SK-N-SH (cell line): ENCODE measurements around the gene TMEM145.

ENCODE experiments used
- POLR2AphosphoS5 ChIP-seq: IDR thresholded peaks from 2 replicates; pipeline ENCODE4 v1.6.1; 2012; ENCODE audit warnings: low read depth, low read length
- REST ChIP-seq: IDR thresholded peaks from 2 replicates; pipeline ENCODE4 v1.6.1; 2012; ENCODE audit warnings: mild to moderate bottlenecking, low read depth, low read length, moderate library complexity
- RFX5 ChIP-seq: IDR thresholded peaks from 2 replicates; pipeline ENCODE4 v1.6.1; 2012; ENCODE audit warnings: mild to moderate bottlenecking, improper control_type of control experiment, low read length
- RXRA ChIP-seq: IDR thresholded peaks from 2 replicates; pipeline ENCODE4 v1.4.0; 2012; ENCODE audit warnings: low read depth, mild to moderate bottlenecking, borderline replicate concordance
- TAF1 ChIP-seq: IDR thresholded peaks from 2 replicates; pipeline ENCODE4 v1.6.1; 2012; ENCODE audit warnings: low read depth, mild to moderate bottlenecking, low read length, moderate library complexity, borderline replicate concordance
- TF ChIP-seq, protein P1 (sequence below): fragments of 200-600 bp; sonication (generic); IDR thresholded peaks from 2 replicates; pipeline ENCODE4 v1.6.1; 2017; ENCODE audit warnings: antibody characterized with exemption, mild to moderate bottlenecking, moderate library complexity
- TF ChIP-seq, protein P2 (sequence below): IDR thresholded peaks from 2 replicates; pipeline ENCODE4 v1.4.0; 2012; ENCODE audit warnings: low read depth

- TF ChIP-seq POLR2AphosphoS5 (no peak), TAF1 (no peak), RXRA (no peak), RFX5 (no peak), REST (no peak)
- TF ChIP-seq, protein P1, sequence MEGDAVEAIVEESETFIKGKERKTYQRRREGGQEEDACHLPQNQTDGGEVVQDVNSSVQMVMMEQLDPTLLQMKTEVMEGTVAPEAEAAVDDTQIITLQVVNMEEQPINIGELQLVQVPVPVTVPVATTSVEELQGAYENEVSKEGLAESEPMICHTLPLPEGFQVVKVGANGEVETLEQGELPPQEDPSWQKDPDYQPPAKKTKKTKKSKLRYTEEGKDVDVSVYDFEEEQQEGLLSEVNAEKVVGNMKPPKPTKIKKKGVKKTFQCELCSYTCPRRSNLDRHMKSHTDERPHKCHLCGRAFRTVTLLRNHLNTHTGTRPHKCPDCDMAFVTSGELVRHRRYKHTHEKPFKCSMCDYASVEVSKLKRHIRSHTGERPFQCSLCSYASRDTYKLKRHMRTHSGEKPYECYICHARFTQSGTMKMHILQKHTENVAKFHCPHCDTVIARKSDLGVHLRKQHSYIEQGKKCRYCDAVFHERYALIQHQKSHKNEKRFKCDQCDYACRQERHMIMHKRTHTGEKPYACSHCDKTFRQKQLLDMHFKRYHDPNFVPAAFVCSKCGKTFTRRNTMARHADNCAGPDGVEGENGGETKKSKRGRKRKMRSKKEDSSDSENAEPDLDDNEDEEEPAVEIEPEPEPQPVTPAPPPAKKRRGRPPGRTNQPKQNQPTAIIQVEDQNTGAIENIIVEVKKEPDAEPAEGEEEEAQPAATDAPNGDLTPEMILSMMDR: no peak
- TF ChIP-seq, protein P2, sequence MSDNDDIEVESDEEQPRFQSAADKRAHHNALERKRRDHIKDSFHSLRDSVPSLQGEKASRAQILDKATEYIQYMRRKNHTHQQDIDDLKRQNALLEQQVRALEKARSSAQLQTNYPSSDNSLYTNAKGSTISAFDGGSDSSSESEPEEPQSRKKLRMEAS: no peak
These were observed 17.8 kb upstream of the TMEM145 start for GRCh38 chr19:42295342-42295741.
